Measurements from ENCODE around the gene FGA.

FGA gene

GRCh38 chr4:154583677-154584076 is 6.9 kb downstream of the FGA start:
- no peak for TF ChIP-seq CTCF (IDR thresholded peaks at IDR 0.05; ENCODE audit: low read depth, low read length)
- in situ Hi-C loops (cut with HindIII; ENCODE audit: low sequenced_read_pairs): no loop called here
- H3K4me3 ChIP-seq (ENCODE audit: low read depth, low read length): no peak overlapping the region
- DNase-seq (ENCODE audit: low read depth, low spot score): no peak

- DNase-seq (ENCODE audit: low read depth, low spot score): no peak
- in situ Hi-C loops (cut with HindIII; ENCODE audit: low sequenced_read_pairs): no loop called here
- no peak for TF ChIP-seq CTCF (IDR thresholded peaks at IDR 0.05; ENCODE audit: low read depth, low read length)
- no peak overlapping the region for H3K4me3 ChIP-seq (ENCODE audit: low read depth, low read length)
Observed at GRCh38 chr4:154583230-154583629, 7.3 kb downstream of the FGA start.

GRCh38 chr4:154582723-154583122 is 7.8 kb downstream of the FGA start:
- TF ChIP-seq CTCF (IDR thresholded peaks at IDR 0.05; ENCODE audit: low read depth, low read length): no peak
- no peak overlapping the region for H3K4me3 ChIP-seq (ENCODE audit: low read depth, low read length)
- in situ Hi-C loops (cut with HindIII; ENCODE audit: low sequenced_read_pairs): no loop called here
- DNase-seq (ENCODE audit: low read depth, low spot score): no peak

- TF ChIP-seq CTCF (IDR thresholded peaks at IDR 0.05; ENCODE audit: low read depth, low read length): no peak
- in situ Hi-C loops (cut with HindIII; ENCODE audit: low sequenced_read_pairs): no loop called here
- DNase-seq (ENCODE audit: low read depth, low spot score): no peak
- no peak overlapping the region for H3K4me3 ChIP-seq (ENCODE audit: low read depth, low read length)
Observed at GRCh38 chr4:154579927-154580326, 10.6 kb downstream of the FGA start.

- H3K4me3 ChIP-seq (ENCODE audit: low read depth, low read length): no peak overlapping the region
- no peak for DNase-seq (ENCODE audit: low read depth, low spot score)
- in situ Hi-C loops (cut with HindIII; ENCODE audit: low sequenced_read_pairs): no loop called here
- TF ChIP-seq CTCF (IDR thresholded peaks at IDR 0.05; ENCODE audit: low read depth, low read length): no peak
Observed at GRCh38 chr4:154578919-154579318, 11.6 kb downstream of the FGA start.

- DNase-seq (ENCODE audit: low read depth, low spot score): no peak
- no peak for TF ChIP-seq CTCF (IDR thresholded peaks at IDR 0.05; ENCODE audit: low read depth, low read length)
- in situ Hi-C loops (cut with HindIII; ENCODE audit: low sequenced_read_pairs): no loop called here
- no peak overlapping the region for H3K4me3 ChIP-seq (ENCODE audit: low read depth, low read length)
Observed at GRCh38 chr4:154577324-154577723, 13.2 kb downstream of the FGA start.

- in situ Hi-C loops (cut with HindIII; ENCODE audit: low sequenced_read_pairs): no loop called here
Observed at GRCh38 chr4:154574311-154574710, 16.2 kb downstream of the FGA start.

More at GRCh38 chr4:154574311-154574710, 16.2 kb downstream of the FGA start:
- DNase-seq (ENCODE audit: low read depth, low spot score): no peak
- TF ChIP-seq CTCF (IDR thresholded peaks at IDR 0.05; ENCODE audit: low read depth, low read length): no peak
- H3K4me3 ChIP-seq (ENCODE audit: low read depth, low read length): no peak overlapping the region
